ENCODE data around the gene APH1A.
"Not testable (repeated sequence)": the region's sequence is repeated elsewhere in the genome, so short reads cannot be mapped to it uniquely, and the experiment has no call there.

Gene APH1A

DNA sequence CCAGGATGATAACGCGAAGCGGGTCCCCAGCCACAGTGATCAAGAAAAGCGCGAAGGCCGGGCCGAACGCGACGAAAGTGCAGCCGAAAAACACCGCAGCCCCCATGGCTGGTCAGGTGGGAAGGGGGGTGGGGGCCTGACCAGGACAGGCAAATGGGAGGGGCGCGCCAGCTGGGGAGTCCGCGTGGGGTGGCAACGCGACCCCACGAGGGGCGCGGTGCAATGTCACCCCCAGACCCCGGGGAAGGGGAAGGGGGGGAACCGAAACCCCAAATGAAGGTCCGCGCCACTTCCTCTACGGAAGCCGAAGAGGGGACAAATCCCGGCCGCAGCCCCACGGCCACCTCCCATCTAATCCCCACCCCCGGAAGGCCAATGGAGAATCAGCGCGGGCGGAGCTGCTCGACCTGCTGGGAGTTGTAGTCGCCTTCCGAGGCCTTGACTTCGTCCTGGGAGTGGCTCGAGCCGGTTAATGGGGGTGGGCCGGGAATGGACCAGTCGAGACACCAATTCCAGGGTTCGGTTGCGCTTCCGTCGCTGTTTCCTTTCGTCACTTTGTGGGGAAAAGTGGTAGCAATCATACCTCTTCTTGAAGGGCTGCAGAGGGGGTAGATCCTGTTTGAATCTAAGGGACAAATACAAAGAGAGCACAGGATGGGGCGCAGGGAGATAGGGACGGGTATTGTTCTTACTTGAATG, at the start of gene APH1A:
TSS of gene APH1A (minus strand) at position 312 of the 699 bp plus-strand sequence. CDS start at position 106, 206 bp downstream.
- H3K27me3 ChIP-seq (ENCODE audit: control insufficient read depth, insufficient read depth, low read length): no peaks in the 10 kb centered on the region
- peaks cover 21% of the 10 kb centered on the region for H3K36me3 ChIP-seq (ENCODE audit: control insufficient read depth, insufficient read depth, low read length)
- H3K4me3 ChIP-seq (ENCODE audit: low read depth, low read length): peak within 1 kb of the TSS; percentile 90
- H3K9ac ChIP-seq (ENCODE audit: low read depth, low read length): peak within 1 kb of the TSS; percentile 93
- H3K9me3 ChIP-seq (ENCODE audit: control insufficient read depth, insufficient read depth, low read length): no peaks in the 10 kb centered on the region
- peaks cover 11% of the 10 kb centered on the region for H3K4me1 ChIP-seq (ENCODE audit: control insufficient read depth, insufficient read depth, low read length)

DNA sequence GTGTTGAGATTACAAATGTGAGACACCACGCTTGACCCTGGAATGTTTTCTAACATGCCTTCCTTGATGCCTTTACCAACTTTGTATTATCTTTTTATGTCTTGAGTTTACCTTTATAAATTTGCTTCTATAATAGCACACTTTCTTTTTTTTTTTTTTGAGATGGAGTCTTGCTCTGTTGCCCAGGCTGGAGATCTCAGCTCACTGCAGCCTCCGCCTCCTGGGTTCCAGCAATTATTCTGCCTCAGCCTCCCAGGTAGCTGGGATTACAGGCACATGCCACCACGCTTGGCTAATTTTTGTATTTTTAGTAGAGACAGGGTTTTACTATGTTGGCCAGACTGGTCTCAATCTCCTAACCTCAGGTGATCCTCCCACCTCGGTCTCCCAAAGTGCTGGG, 45.9 kb upstream of the APH1A start:
- not testable (repeated sequence) for H3K36me3 ChIP-seq (ENCODE audit: control insufficient read depth, insufficient read depth, low read length); H3K4me1 ChIP-seq (ENCODE audit: control insufficient read depth, insufficient read depth, low read length); H3K27me3 ChIP-seq (ENCODE audit: control insufficient read depth, insufficient read depth, low read length); H3K9ac ChIP-seq (ENCODE audit: low read depth, low read length); H3K4me3 ChIP-seq (ENCODE audit: low read depth, low read length); H3K9me3 ChIP-seq (ENCODE audit: control insufficient read depth, insufficient read depth, low read length)

GRCh38 chr1:150311762-150312161, 42.9 kb upstream of the APH1A start:
- Histone ChIP-seq H3K27me3 (ENCODE audit: control insufficient read depth, insufficient read depth, low read length) (no peaks in the 10 kb centered on the region), H3K9me3 (ENCODE audit: control insufficient read depth, insufficient read depth, low read length) (no peaks in the 10 kb centered on the region), H3K9ac (ENCODE audit: low read depth, low read length) (no peak overlapping the region), H3K4me3 (ENCODE audit: low read depth, low read length) (no peak overlapping the region), H3K4me1 (ENCODE audit: control insufficient read depth, insufficient read depth, low read length) (no peaks in the 10 kb centered on the region), H3K36me3 (ENCODE audit: control insufficient read depth, insufficient read depth, low read length) (peaks cover 12% of the 10 kb centered on the region)

DNA sequence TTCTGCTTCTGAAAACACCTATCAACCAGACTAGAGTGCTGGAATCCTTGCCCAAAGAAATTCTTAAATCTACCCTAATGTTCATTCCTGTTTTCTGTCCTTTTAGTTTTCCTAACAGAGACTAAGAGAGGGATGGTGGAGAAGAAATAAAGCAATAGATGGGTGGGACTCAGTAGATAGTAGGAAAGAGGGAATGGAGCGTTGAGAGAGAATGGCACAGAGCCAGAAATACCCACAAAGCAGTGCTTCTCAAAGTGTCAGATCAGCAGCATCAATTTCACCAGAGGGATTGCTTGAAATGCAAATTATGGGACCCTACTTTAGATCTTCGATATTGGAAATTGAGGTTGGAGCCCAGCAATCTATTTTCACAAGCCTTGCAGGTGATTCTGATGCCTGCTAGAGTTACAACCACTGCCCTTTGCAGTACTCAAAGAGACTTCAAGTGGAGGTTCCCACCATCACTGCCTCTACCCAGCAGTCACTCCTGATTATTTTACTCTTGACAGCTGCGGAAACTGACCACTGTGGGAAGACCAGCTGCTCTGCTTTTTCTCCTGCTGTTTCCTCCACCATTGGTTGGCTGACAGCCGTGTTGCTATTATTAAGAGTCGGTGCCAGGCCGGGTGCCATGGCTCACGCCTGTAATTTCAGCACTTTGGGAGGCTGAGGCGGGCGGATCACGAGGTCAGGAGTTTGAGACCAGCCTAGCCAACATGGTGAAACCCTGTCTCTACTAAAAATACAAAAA, 41.1 kb upstream of the APH1A start:
- H3K9me3 ChIP-seq (ENCODE audit: control insufficient read depth, insufficient read depth, low read length): no peaks in the 10 kb centered on the region
- peaks cover 12% of the 10 kb centered on the region for H3K36me3 ChIP-seq (ENCODE audit: control insufficient read depth, insufficient read depth, low read length)
- no peaks in the 10 kb centered on the region for H3K27me3 ChIP-seq (ENCODE audit: control insufficient read depth, insufficient read depth, low read length)
- no peak overlapping the region for H3K9ac ChIP-seq (ENCODE audit: low read depth, low read length)
- no peak overlapping the region for H3K4me3 ChIP-seq (ENCODE audit: low read depth, low read length)
- H3K4me1 ChIP-seq (ENCODE audit: control insufficient read depth, insufficient read depth, low read length): no peaks in the 10 kb centered on the region

DNA sequence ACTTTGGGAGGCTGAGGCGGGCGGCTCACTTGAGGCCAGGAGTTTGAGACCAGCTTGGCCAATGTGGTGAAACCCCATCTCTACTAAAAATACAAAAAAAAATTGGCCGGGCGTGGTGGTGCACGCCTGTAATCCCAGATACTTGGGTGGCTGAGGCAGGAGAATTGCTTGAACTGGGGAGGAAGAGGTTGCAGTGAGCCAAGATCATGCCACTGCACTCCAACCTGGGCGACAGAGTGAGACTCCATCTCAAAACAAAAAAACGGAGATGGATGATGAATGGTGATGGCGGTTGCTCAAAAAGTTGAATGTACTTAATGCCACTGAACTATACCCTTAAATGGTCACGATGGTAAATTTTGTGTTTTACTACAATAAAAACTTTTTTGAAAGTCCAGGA, 39.8 kb upstream of the APH1A start:
- H3K9me3 ChIP-seq (ENCODE audit: control insufficient read depth, insufficient read depth, low read length); H3K27me3 ChIP-seq (ENCODE audit: control insufficient read depth, insufficient read depth, low read length); H3K9ac ChIP-seq (ENCODE audit: low read depth, low read length); H3K4me3 ChIP-seq (ENCODE audit: low read depth, low read length); H3K4me1 ChIP-seq (ENCODE audit: control insufficient read depth, insufficient read depth, low read length): not testable (repeated sequence)
- H3K36me3 ChIP-seq (ENCODE audit: control insufficient read depth, insufficient read depth, low read length): peaks cover 12% of the 10 kb centered on the region

- no peak overlapping the region for H3K9ac ChIP-seq (ENCODE audit: low read depth, low read length)
- no peaks in the 10 kb centered on the region for H3K27me3 ChIP-seq (ENCODE audit: control insufficient read depth, insufficient read depth, low read length)
- H3K4me1 ChIP-seq (ENCODE audit: control insufficient read depth, insufficient read depth, low read length): peaks cover 11% of the 10 kb centered on the region
- H3K9me3 ChIP-seq (ENCODE audit: control insufficient read depth, insufficient read depth, low read length): no peaks in the 10 kb centered on the region
- H3K4me3 ChIP-seq (ENCODE audit: low read depth, low read length): peak overlapping the region; percentile 22
- H3K36me3 ChIP-seq (ENCODE audit: control insufficient read depth, insufficient read depth, low read length): peaks cover 14% of the 10 kb centered on the region
Measured at GRCh38 chr1:150302902-150303301, 34.1 kb upstream of the APH1A start.

GRCh38 chr1:150302338-150302737, 33.5 kb upstream of the APH1A start:
- peak overlapping the region; percentile 22 for H3K4me3 ChIP-seq (ENCODE audit: low read depth, low read length)
- H3K9ac ChIP-seq (ENCODE audit: low read depth, low read length): no peak overlapping the region
- H3K4me1 ChIP-seq (ENCODE audit: control insufficient read depth, insufficient read depth, low read length): peaks cover 11% of the 10 kb centered on the region
- no peaks in the 10 kb centered on the region for H3K9me3 ChIP-seq (ENCODE audit: control insufficient read depth, insufficient read depth, low read length)
- no peaks in the 10 kb centered on the region for H3K27me3 ChIP-seq (ENCODE audit: control insufficient read depth, insufficient read depth, low read length)
- peaks cover 12% of the 10 kb centered on the region for H3K36me3 ChIP-seq (ENCODE audit: control insufficient read depth, insufficient read depth, low read length)

DNA sequence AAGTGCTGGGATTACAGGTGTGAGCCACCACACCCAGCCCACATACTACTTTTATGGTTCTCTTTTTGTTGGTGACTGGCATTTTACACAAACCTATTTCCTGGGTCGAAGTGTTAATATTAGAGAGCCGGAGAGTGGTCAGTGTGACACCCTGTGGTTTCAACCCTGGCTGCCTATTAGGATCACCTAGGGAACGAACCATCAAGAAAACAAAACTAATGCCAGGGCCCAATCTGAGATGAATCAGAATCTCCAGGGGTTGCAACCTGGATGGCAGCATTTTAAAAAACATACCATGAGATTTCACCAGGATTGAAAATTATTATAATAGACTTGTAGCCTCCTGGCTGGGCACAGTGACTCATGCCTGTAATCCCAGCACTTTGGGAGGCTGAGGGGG, 30.9 kb upstream of the APH1A start:
- Histone ChIP-seq H3K36me3 (ENCODE audit: control insufficient read depth, insufficient read depth, low read length) (peaks cover 23% of the 10 kb centered on the region), H3K4me1 (ENCODE audit: control insufficient read depth, insufficient read depth, low read length) (peaks cover 13% of the 10 kb centered on the region), H3K4me3 (ENCODE audit: low read depth, low read length) (no peak overlapping the region)

DNA sequence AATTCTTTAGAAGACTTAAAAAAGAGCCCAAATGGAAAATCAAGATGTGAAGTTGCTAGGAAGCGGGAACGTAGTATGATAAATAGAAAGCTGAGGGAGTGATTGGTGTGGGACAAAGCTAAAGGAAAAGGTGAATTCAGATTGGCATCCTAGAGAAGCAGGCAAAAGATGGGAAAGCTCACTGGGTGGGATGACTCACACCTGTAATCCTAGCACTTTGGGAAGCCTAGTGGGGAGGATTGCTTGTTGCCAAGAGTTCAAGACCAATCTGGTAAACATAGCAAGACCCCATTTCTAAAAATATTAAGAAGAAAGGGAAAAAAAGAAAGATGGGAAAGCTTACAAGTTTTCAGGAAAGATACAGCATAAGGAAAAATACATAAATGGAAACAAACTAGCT, 26.7 kb upstream of the APH1A start:
- H3K36me3 ChIP-seq (ENCODE audit: control insufficient read depth, insufficient read depth, low read length): peaks cover 18% of the 10 kb centered on the region
- no peaks in the 10 kb centered on the region for H3K27me3 ChIP-seq (ENCODE audit: control insufficient read depth, insufficient read depth, low read length)
- H3K9ac ChIP-seq (ENCODE audit: low read depth, low read length): no peak overlapping the region
- H3K4me3 ChIP-seq (ENCODE audit: low read depth, low read length): no peak overlapping the region
- peaks cover 2% of the 10 kb centered on the region for H3K4me1 ChIP-seq (ENCODE audit: control insufficient read depth, insufficient read depth, low read length)
- H3K9me3 ChIP-seq (ENCODE audit: control insufficient read depth, insufficient read depth, low read length): no peaks in the 10 kb centered on the region

More for the DNA sequence above, 30.9 kb upstream of the APH1A start:
- Histone ChIP-seq H3K9ac (ENCODE audit: low read depth, low read length) (no peak overlapping the region), H3K9me3 (ENCODE audit: control insufficient read depth, insufficient read depth, low read length) (no peaks in the 10 kb centered on the region), H3K27me3 (ENCODE audit: control insufficient read depth, insufficient read depth, low read length) (no peaks in the 10 kb centered on the region)

DNA sequence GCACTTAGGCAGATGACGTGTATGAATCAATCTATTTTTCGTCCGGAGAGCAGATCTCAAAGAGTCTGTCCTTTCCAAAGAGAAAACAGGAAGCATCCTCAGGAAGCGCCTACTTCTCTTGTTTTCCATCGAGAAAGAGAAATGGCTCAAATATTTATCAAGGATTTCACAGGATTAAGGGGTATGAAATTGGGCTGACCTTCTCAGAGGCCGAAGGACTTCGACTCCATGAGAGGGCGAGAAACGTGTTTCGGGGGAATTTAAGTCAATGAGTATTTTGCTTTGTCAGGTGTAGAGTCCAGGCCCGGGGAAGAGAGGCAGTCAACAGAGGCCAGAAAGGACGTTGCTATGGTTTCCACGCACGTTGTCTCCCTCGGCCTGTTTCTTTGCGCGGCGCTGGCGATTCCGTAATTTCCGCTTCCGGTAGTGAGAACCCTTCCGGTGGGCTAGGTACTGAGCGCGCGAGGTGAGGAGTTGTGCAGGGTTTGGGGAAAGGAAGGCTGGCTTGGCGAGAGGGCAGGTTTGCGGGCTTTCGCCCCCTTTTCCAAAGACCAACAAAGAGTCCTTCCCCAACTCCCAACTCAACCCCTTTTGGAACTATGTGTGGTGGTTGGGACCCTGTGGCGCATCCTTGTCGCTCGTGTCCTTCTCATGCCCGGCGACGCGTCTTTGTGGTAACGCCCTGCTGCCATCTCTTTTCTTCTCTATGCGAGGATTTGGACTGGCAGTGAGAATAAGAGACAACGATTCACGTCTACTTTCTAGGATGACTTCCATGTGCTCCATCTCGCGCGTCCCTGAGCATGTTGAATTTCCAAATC, 24.8 kb upstream of the APH1A start, which contains the start of gene MRPS21:
TSS of gene MRPS21 (plus strand) at position 429 of the 821 bp plus-strand sequence. CDS start 506 bp downstream, outside the sequence.
- peak within 1 kb of the TSS; percentile 93 for H3K4me3 ChIP-seq (ENCODE audit: low read depth, low read length)

DNA sequence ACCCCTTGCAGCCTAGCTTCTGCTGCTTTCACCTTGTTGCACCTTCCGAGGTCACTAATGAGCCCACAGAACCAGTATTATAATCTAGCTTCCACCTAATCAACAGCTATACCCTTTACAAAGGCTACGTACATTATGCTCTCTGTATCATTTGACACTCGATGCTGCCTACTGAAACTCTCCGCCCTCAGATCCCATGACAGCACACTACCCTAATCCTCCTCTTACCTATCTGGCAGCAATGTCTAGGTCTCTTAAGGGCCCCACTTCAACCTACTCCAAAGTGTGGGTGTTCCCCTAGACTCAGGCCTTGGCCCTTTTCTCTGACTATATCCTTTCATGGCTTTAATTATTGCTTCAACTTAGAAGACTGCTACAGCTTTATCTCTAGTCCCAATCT, 20.0 kb upstream of the APH1A start:
- H3K36me3 ChIP-seq (ENCODE audit: control insufficient read depth, insufficient read depth, low read length): peaks cover 10% of the 10 kb centered on the region
- no peaks in the 10 kb centered on the region for H3K4me1 ChIP-seq (ENCODE audit: control insufficient read depth, insufficient read depth, low read length)
- no peak overlapping the region for H3K9ac ChIP-seq (ENCODE audit: low read depth, low read length)
- no peaks in the 10 kb centered on the region for H3K9me3 ChIP-seq (ENCODE audit: control insufficient read depth, insufficient read depth, low read length)
- no peak overlapping the region for H3K4me3 ChIP-seq (ENCODE audit: low read depth, low read length)
- no peaks in the 10 kb centered on the region for H3K27me3 ChIP-seq (ENCODE audit: control insufficient read depth, insufficient read depth, low read length)

More for the DNA sequence above, 24.8 kb upstream of the APH1A start, which contains the start of gene MRPS21:
- H3K9ac ChIP-seq (ENCODE audit: low read depth, low read length): peak within 1 kb of the TSS; percentile 80
- H3K36me3 ChIP-seq (ENCODE audit: control insufficient read depth, insufficient read depth, low read length): peaks cover 18% of the 10 kb centered on the region
- H3K4me1 ChIP-seq (ENCODE audit: control insufficient read depth, insufficient read depth, low read length): peaks cover 2% of the 10 kb centered on the region
- no peaks in the 10 kb centered on the region for H3K9me3 ChIP-seq (ENCODE audit: control insufficient read depth, insufficient read depth, low read length)
- H3K27me3 ChIP-seq (ENCODE audit: control insufficient read depth, insufficient read depth, low read length): no peaks in the 10 kb centered on the region

Measured in iPS-15b (cell line).